Spleen (tissue), 11 donors: ENCODE data around the gene TRMT112. TPM values are rescaled to one million over a fixed set of nuclear protein-coding genes. Genes with fewer than 3 reads are reported as not detected.
A peak's percentile ranks its signal among the peaks of the same experiment; 100 is the strongest.

Experiments used
- DNase-seq: peaks from one replicate; pipeline ENCODE4 v3.0.0-alpha.2; 2020
- H3K27ac ChIP-seq, 8 donors: fragments of 200-600 bp; sonication (generic) in 7 of 8; 1 replicate in 4 of 8; 2 replicates in 4 of 8; pipeline versions ENCODE4 v1.5.0 to v1.8.0; 2016 to 2021; ENCODE audit warnings: inconsistent platforms in 4 of 8, mild to moderate bottlenecking in 4 of 8, moderate library complexity in 1 of 8
- H3K27me3 ChIP-seq, 7 donors: fragments of 200-600 bp; sonication (generic) in 6 of 7; replicated peaks in 1 of 7; 1 replicate in 4 of 7; 2 replicates in 3 of 7; pipeline versions ENCODE4 v1.5.0 to v1.8.0; 2016 to 2021; ENCODE audit warnings: inconsistent platforms in 3 of 7, mild to moderate bottlenecking in 1 of 7
- H3K36me3 ChIP-seq, 6 donors: fragments of 200-600 bp; sonication (generic) in 5 of 6; 1 replicate in 4 of 6; 2 replicates in 2 of 6; pipeline versions ENCODE4 v1.5.0 to v1.8.0; 2016 to 2021; ENCODE audit warnings: inconsistent platforms in 2 of 6
- H3K4me1 ChIP-seq, 6 donors: fragments of 200-600 bp; sonication (generic) in 5 of 6; 1 replicate in 3 of 6; 2 replicates in 3 of 6; pipeline versions ENCODE4 v1.5.0 to v1.8.0; 2016 to 2021; ENCODE audit warnings: inconsistent platforms in 3 of 6
- H3K4me3 ChIP-seq, 8 donors: fragments of 200-600 bp; sonication (generic) in 7 of 8; 1 replicate in 4 of 8; 2 replicates in 4 of 8; pipeline versions ENCODE4 v1.5.0 to v1.8.0; 2016 to 2021; ENCODE audit warnings: inconsistent platforms in 4 of 8, mild to moderate bottlenecking in 4 of 8, moderate library complexity in 2 of 8
- H3K9me3 ChIP-seq, 8 donors: fragments of 200-600 bp; sonication (generic) in 7 of 8; 1 replicate in 4 of 8; 2 replicates in 4 of 8; pipeline versions ENCODE4 v1.5.0 to v1.8.0; 2016 to 2021; ENCODE audit warnings: inconsistent platforms in 4 of 8
- CTCF ChIP-seq, 11 experiments: fragments of 200-600 bp in 7 of 11; fragments of 450-650 bp in 4 of 11; sonication (generic) in 4 of 11; IDR thresholded peaks in 8 of 11; conservative IDR thresholded peaks in 3 of 11; 1 replicate in 7 of 11; 2 replicates in 4 of 11; pipeline versions ENCODE4 v1.4.0 to v1.8.0; 2016 to 2021; ENCODE audit warnings: antibody characterized with exemption in 11 of 11, inconsistent platforms in 4 of 11, mild to moderate bottlenecking in 1 of 11
- POLR2A ChIP-seq, 3 donors: fragments of 450-650 bp; IDR thresholded peaks; one replicate each; pipeline ENCODE4 v1.5.1; 2017; ENCODE audit warnings: antibody characterized with exemption in 3 of 3, mild to moderate bottlenecking in 1 of 3
- POLR2AphosphoS5 ChIP-seq, 3 donors: sonication (generic); formaldehyde crosslinking; IDR thresholded peaks; one replicate each; pipeline ENCODE4 v1.5.1; 2017; ENCODE audit warnings: antibody characterized with exemption in 3 of 3
- WGBS, 5 donors: extraction: QIAGEN DNeasy Blood & Tissue Kit in 3 of 5; methylation state at CpG; one replicate each; pipeline versions ENCODE4 v1.1.5 to v1.1.7; 2013 to 2018; 5-methylcytosine and 5-hydroxymethylcytosine counted together
- intact Hi-C: fragments of 100-400 bp; cut with DNase I; formaldehyde crosslinking; loops from one replicate; pipeline ENCODE4 v1.15.0; 2023; ENCODE audit warnings: low total_unique reads
- polyA plus RNA-seq, 3 donors: library from polyadenylated mRNA; stranded (reverse); fragments of 200-250 nt; gene quantifications; one replicate each; pipeline ENCODE4 v1.2.1, GENCODE V29; 2013
- total RNA-seq, 7 donors: library from RNA; depleted of rRNA in 3 of 7; stranded (reverse); fragments of >200 nt in 3 of 7; fragmentation: NEBNext Ultra II Directional in 4 of 7; extraction: Animal tissue kit (Norgen Biotek cat#: 25700) in 4 of 7; gene quantifications; one replicate each; pipeline versions ENCODE4 v1.1.0 to v1.2.1, GENCODE V29; 2016 to 2021
- donor health status: healthy with polysubstance abuse.
- donor health status: DM: no; HTN: no; CAD: no; lungs with moderate emphysema.
- donor health status: DM: no; HTN: no; CAD: no.
- donor health status: Bipolar disorder and iron deficiency.
- donor health status: healthy.
- donor health status: DM: no; HTN: no; CAD: no.
- donor health status: DM: yes; HTN: yes; CAD: no.

The TRMT112 gene
- total and polyA plus RNA-seq, 10 donors = 138 to 431 (median 267) TPM

GRCh38 chr11:64318766-64319761 lies 1.7 kb upstream of the TRMT112 start:
- peaks cover 0 to 67% (median 40%) of the 10 kb centered on the region in 6 donors for H3K36me3 ChIP-seq
- peak overlapping the region; percentile 52 to 79 (median 74) for H3K4me3 ChIP-seq
- DNase-seq = no peak
- no peaks in the 10 kb centered on the region for H3K27me3 ChIP-seq
- intact Hi-C loops = no loop called here
- 12 to 26% (median 20%) methylated on average over 15 to 19 of the region's 19 CpGs for WGBS, 5 donors
- H3K4me1 ChIP-seq = peaks cover 4 to 62% (median 31%) of the 10 kb centered on the region in 6 donors
- TF ChIP-seq POLR2A (IDR thresholded peaks at IDR 0.05) (no peak), CTCF (IDR thresholded peaks at IDR 0.05 in 8 of 11, conservative IDR thresholded peaks at IDR 0.05 in 3 of 11) (no peak), POLR2AphosphoS5 (IDR thresholded peaks at IDR 0.05) (no peak)
- H3K27ac ChIP-seq = peak overlapping the region; percentile 93 to 100 (median 99)
- H3K9me3 ChIP-seq = no peaks in the 10 kb centered on the region

DNA sequence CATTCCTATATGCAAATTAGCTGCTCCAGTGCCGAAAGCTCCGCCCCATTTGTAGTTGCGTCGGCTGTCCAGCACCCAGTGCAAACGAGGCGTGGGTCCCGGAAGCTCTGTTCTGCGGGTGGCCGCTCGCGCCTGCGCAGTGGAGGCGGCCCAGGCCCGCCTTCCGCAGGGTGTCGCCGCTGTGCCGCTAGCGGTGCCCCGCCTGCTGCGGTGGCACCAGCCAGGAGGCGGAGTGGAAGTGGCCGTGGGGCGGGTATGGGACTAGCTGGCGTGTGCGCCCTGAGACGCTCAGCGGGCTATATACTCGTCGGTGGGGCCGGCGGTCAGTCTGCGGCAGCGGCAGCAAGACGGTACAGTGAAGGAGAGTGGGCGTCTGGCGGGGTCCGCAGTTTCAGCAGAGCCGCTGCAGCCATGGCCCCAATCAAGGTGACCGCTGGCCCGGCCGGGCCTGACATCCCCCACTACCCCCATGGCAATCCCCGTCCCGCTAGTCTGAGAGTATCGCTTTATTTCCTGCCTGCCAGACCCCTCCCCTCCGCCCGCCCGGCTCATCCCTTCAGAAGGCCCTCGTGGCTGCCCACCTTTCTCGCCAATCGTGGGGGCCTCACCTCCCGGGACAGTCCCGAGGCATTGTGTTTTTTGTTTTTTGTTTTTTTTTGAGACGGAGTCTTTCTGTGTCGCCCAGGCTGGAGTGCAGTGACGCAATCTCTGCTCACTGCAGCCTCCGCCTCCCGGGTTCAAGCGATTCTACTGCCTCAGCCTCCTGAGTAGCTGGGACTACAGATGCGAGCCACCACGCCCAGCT lies 804 bp upstream of the TRMT112 start, which contains the start of gene PRDX5:
PRDX5 (plus strand) TSS at position 161 of the 805 bp plus-strand sequence; CDS start at position 256, 95 bp downstream.
- peaks cover 4 to 62% (median 36%) of the 10 kb centered on the region in 6 donors for H3K4me1 ChIP-seq
- peak in 2 of 3 donors; percentile 44 to 77 for TF ChIP-seq POLR2A (IDR thresholded peaks at IDR 0.05)
- TF ChIP-seq POLR2AphosphoS5 (IDR thresholded peaks at IDR 0.05) = peak; percentile 88 to 95 (median 93)
- peak; percentile 36 to 83 (median 72) for TF ChIP-seq CTCF (IDR thresholded peaks at IDR 0.05 in 8 of 11, conservative IDR thresholded peaks at IDR 0.05 in 3 of 11)
- intact Hi-C loops = no loop called here

GRCh38 chr11:64316672-64317324 lies 561 bp downstream of the TRMT112 start:
- intact Hi-C loops = no loop called here
- 5 to 22% (median 6%) methylated on average over 11 to 32 of the region's 32 CpGs for WGBS, 5 donors
- H3K9me3 ChIP-seq = no peaks in the 10 kb centered on the region
- peak overlapping the region; percentile 93 to 100 (median 99) for H3K27ac ChIP-seq
- H3K4me3 ChIP-seq = peak overlapping the region; percentile 52 to 79 (median 74)
- peaks cover 0 to 69% (median 35%) of the 10 kb centered on the region in 6 donors for H3K36me3 ChIP-seq
- TF ChIP-seq POLR2AphosphoS5 (IDR thresholded peaks at IDR 0.05) (no peak), POLR2A (IDR thresholded peaks at IDR 0.05) (no peak), CTCF (IDR thresholded peaks at IDR 0.05 in 8 of 11, conservative IDR thresholded peaks at IDR 0.05 in 3 of 11) (peak in 3 of 11 experiments; percentile 13 to 32 (median 27))
- peaks cover 4 to 71% (median 39%) of the 10 kb centered on the region in 6 donors for H3K4me1 ChIP-seq
- DNase-seq = no peak
- no peaks in the 10 kb centered on the region for H3K27me3 ChIP-seq

More for the DNA sequence above, 804 bp upstream of the TRMT112 start, which contains the start of gene PRDX5:
- Histone ChIP-seq H3K36me3 (peaks cover 0 to 71% (median 45%) of the 10 kb centered on the region in 6 donors), H3K27ac (peak within 1 kb of the TSS; percentile 93 to 100 (median 99)), H3K4me3 (peak within 1 kb of the TSS; percentile 52 to 79 (median 74)), H3K9me3 (no peaks in the 10 kb centered on the region), H3K27me3 (no peaks in the 10 kb centered on the region)
- 0% methylated on average over 26 to 61 of the region's 61 CpGs for WGBS, 5 donors
- DNase-seq = peak; percentile 99
